ENCODE data around the gene UBXN10.
"Not testable (repeated sequence)": the region's sequence is repeated elsewhere in the genome, so short reads cannot be mapped to it uniquely, and the experiment has no call there.

The UBXN10 gene

DNA sequence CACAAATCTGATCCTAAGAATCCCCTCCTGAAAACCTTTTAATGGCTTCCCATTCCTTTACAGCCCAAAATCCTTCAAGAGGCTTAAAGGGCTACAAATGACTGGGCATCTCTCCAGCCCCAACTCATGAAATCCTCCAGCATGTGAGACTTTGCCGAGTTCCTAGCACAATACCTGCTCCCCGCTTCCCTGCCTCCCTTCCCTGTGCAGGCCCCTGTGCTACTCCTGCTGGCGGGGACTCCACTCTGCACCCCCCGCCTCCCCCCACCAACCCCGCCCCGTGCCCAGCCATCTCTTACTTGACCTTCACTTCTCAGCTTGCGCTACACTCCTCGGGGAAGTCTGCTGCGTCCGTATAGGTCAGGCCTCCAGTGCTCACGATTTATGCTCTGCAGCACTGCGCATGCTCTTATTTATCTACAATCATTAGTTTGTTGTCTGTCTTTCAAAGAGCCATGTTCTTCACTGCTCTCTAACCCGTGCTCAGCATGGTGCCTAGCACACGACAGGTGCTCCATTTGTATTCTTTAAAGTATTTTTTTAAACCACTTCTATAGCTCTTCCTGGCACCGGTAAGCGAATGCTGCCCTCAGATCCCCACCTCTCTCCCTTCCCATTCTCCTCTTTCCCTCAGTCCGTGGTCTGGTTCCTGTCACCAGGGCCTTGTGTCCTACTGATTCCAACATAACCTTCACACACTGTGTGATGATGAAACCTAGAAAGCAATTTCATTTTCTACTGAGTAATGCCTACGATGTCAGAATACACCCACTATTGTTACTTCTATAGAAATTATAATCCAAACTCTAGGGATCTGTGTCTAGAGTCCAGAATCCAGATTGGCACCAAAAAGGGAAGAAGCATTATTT lies 37.9 kb downstream of the UBXN10 start:
- DNase-seq (ENCODE audit: low read depth in 2 of 2), result no peak
- no peak overlapping the region for H3K4me3 ChIP-seq (replicated peaks in 1 of 2; ENCODE audit: low read depth in 2 of 2, low read length in 2 of 2)
- TF ChIP-seq, protein P1, sequence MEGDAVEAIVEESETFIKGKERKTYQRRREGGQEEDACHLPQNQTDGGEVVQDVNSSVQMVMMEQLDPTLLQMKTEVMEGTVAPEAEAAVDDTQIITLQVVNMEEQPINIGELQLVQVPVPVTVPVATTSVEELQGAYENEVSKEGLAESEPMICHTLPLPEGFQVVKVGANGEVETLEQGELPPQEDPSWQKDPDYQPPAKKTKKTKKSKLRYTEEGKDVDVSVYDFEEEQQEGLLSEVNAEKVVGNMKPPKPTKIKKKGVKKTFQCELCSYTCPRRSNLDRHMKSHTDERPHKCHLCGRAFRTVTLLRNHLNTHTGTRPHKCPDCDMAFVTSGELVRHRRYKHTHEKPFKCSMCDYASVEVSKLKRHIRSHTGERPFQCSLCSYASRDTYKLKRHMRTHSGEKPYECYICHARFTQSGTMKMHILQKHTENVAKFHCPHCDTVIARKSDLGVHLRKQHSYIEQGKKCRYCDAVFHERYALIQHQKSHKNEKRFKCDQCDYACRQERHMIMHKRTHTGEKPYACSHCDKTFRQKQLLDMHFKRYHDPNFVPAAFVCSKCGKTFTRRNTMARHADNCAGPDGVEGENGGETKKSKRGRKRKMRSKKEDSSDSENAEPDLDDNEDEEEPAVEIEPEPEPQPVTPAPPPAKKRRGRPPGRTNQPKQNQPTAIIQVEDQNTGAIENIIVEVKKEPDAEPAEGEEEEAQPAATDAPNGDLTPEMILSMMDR (IDR thresholded peaks at IDR 0.05; ENCODE audit: low read depth, low read length), result no peak

DNA sequence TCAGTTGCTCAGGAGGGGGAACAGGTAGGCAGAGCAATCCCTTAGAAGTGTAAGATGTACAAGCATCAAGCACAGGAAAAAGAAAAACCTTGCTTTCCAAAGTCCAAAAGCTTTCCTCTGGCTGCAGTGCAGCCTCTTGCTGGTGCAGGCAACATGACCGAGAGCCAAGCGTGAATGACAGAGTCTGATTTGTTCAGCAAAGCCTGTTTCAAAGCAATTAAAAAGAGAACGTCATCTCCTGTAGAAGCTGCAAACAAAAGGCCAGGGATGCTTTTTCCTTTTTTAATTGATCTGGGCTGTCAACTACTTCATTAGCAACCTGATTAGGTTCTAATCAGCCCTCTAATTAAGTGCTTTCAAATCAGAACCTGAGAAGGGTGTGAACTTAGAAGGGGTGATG lies 38.6 kb downstream of the UBXN10 start:
- TF ChIP-seq, protein P1 (IDR thresholded peaks at IDR 0.05; ENCODE audit: low read depth, low read length), result no peak
- no peak for DNase-seq (ENCODE audit: low read depth in 2 of 2)
- no peak overlapping the region for H3K4me3 ChIP-seq (replicated peaks in 1 of 2; ENCODE audit: low read depth in 2 of 2, low read length in 2 of 2)

DNA sequence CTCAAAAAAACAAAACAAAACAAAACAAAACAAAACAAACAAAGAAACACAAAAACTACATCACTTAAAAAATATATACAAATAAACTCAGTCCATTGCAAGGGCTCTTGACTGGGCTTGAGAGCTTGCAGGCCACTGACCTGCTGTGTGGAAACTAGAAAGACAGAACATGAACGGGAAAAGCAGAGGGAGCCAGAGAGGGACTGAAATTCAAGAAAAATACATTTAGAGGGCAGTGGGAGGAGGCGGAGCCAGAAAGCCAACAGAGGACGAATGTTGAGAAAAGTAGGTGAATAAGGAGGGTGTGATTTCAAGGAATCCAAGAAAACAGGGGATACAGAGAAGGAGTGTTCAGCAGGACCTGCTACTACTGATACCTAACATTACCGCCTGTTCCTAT lies 41.8 kb downstream of the UBXN10 start:
- no peak for DNase-seq (ENCODE audit: low read depth in 2 of 2)
- TF ChIP-seq, protein P1 (IDR thresholded peaks at IDR 0.05; ENCODE audit: low read depth, low read length), result no peak
- H3K4me3 ChIP-seq (replicated peaks in 1 of 2; ENCODE audit: low read depth in 2 of 2, low read length in 2 of 2), result no peak overlapping the region

DNA sequence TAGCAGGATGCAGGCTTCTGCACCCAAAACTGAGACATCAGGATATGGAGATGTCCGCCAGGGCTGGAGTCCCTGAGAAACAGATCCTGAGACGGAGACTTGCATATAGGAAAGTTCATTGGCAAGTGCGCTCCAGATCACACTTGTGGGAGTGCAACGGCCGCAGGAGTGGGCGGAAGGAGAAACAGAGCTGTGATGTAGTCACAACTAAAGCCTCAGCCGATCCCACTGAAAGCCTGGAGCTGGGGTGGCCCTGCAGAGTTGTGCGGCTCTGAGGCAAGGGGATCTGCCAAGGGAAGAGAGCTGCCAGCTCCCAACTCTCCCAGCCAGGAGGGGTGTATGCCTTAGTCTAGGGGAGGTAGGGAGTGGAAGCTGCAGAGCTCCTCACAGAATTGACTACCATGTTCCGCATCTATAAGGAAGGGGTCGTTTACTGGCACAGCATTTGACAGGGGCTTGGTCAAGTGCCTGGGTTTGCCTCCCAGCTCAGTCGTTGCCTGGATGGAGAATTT lies 42.5 kb downstream of the UBXN10 start:
- no peak overlapping the region for H3K4me3 ChIP-seq (replicated peaks in 1 of 2; ENCODE audit: low read depth in 2 of 2, low read length in 2 of 2)
- no peak for DNase-seq (ENCODE audit: low read depth in 2 of 2)
- TF ChIP-seq, protein P1 (IDR thresholded peaks at IDR 0.05; ENCODE audit: low read depth, low read length), result no peak

DNA sequence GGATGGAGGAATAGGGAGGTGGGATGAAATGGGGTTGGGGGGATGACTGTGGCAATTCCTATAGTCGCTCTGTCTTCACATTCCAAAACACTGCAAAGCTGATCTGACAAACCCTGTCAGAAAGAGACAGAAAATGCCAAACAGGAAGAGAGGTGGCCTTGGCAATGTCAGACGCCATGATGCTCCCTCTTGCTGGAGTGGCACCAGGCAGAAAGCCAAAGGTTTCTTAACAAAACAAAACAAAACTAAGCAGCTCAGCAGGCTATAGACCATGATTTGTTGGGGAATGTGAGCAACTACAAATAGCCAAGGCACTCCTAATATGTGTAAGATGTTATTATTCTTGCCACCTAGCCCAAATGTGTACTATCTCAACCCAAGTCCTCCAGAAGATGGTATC lies 43.3 kb downstream of the UBXN10 start:
- no peak overlapping the region for H3K4me3 ChIP-seq (replicated peaks in 1 of 2; ENCODE audit: low read depth in 2 of 2, low read length in 2 of 2)
- no peak for DNase-seq (ENCODE audit: low read depth in 2 of 2)
- TF ChIP-seq, protein P1 (IDR thresholded peaks at IDR 0.05; ENCODE audit: low read depth, low read length), result no peak

DNA sequence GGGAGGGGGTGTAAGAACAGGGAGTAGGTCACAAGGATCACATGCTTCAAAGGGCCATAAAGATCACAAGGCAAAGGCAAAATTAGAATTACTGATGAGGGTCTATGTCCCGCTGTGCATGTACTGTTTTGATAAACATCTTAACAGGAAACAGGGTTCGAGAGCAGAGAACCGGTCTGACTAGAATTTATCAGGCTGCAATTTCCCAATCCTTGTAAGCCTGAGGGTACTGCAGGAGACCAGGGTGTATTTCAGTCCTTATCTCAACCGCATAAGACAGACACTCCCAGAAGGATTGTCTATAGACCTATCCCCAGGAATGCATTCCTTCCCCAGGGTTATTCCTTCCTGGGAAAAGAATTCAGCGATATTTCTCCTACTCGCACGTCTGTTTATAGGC lies 46.7 kb downstream of the UBXN10 start:
- DNase-seq (ENCODE audit: low read depth in 2 of 2); H3K4me3 ChIP-seq (replicated peaks in 1 of 2; ENCODE audit: low read depth in 2 of 2, low read length in 2 of 2): not testable (repeated sequence)

DNA sequence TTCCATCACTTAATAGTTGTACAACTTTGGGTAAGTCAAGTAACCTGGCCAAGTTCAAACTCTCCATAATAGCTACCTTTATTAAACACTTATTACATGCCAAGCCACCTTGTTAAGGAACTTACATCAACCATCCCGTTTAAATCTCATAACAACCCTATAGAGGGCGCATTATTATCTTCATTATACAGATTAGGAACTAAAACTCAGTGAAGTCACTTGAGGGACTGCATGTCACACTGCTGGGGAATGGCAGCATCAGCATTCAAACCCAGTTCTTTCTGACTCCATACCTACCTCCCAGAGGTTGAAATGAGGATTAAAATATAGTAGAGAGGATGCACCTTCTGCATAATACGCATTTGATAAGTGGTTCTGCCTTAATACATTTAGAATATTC lies 47.5 kb downstream of the UBXN10 start:
- no peak overlapping the region for H3K4me3 ChIP-seq (replicated peaks in 1 of 2; ENCODE audit: low read depth in 2 of 2, low read length in 2 of 2)
- TF ChIP-seq, protein P1 (IDR thresholded peaks at IDR 0.05; ENCODE audit: low read depth, low read length), result peak; percentile 44
- peak; percentile 38 to 46 for DNase-seq (ENCODE audit: low read depth in 2 of 2)

All from cardiac fibroblast (primary cell).